HG03159 (cell line): ENCODE data around the gene SLC35G2.
A peak's percentile ranks its signal among the peaks of the same experiment; 100 is the strongest.
"Not testable (repeated sequence)": the region's sequence is repeated elsewhere in the genome, so short reads cannot be mapped to it uniquely, and the experiment has no call there.

Experiments
- ATAC-seq: cut with Tn5 transposase; IDR thresholded peaks from one replicate; pipeline ENCODE4 v1.9.1; 2021; ENCODE audit warnings: mild to moderate bottlenecking, moderate library complexity; ENCODE audit not compliant: unreplicated experiment

The SLC35G2 gene

DNA sequence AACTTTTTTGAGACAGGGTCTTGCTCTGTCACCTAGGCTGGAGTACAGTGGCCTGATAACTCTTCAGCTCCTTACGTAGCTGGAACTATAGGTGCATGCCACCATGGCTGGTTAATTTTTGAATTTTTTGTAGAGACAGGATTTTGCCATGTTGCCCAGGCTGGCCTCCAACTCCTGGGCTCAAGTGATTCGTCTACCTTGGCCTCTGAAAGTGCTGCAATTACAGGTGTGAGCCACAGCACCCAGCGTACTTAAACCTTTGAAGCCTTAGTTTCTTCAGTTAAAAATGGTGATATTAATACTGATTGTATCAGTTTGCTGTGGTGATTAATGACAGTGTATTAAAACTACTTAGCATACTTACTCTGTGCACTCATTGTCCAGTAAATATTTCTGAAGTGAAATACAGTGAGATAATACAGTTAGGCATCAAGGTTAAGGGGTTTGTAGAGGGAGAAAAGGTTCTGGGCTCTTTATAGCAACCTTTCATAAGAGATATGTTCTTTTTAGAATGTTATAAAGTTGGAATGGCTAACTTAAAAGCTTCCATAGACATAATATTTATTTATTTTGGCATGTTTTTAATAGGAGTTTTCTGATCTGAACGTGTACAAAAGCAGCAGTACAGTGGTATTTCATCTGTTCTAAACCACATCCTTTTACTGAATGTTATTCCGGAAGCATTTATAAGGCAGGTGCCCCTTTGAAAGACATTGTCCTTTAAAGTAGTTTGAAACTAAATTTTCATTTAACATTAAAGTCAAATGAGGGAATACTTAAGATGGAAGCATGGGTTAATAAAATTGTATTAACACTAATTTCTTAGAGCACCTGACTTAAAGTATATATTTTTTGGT lies 66.7 kb downstream of the SLC35G2 start:
- peak; percentile 53 for ATAC-seq

- no peak for ATAC-seq
Observed at GRCh38 chr3:136889947-136890346, 71.0 kb downstream of the SLC35G2 start.

DNA sequence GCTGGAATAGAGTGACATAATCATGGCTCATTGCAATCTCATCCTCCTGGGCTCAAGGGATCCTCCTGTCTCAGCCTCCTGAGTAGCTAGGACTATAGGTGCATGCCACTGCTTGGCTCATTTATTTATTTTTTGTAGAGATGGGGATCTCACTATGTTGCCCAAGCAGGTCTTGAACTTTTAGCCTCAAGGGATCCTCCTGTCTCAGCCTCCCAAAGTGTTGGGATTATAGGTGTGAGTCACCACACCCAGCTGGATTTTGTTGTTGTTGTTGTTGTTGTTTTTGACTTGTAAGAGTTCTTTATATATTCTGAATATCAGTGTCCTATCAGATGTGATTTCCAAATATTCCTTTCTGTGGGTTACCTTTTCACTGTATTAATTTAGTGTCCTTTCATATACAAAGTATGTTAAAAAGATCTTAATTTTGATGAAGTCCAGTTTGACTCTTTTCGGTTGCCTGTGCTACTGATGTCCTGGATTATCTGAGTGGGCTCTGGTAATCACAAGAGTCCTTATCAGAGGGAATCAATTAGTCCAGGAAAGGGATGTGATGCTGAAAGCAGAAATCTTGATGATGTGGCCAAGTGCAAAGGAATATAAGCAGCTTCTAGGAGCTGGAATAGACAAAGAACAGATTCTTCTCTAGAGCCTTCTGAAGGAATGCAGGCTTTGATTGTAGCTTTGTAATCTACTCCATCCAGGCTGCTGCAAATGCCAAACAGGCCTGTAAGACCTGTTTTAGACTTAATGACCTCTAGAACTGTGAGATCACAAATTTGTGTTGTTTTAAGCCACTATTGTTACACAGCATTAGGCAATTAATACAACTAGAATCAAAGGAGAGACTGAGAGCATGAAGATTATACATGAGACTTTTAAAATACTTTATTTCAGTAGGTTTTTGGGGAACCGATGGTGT lies 73.3 kb downstream of the SLC35G2 start:
- no peak for ATAC-seq

GRCh38 chr3:136893848-136894443 lies 75.0 kb downstream of the SLC35G2 start:
- ATAC-seq: no peak

- ATAC-seq: not testable (repeated sequence)
Observed at GRCh38 chr3:136897171-136897570, 78.2 kb downstream of the SLC35G2 start.

DNA sequence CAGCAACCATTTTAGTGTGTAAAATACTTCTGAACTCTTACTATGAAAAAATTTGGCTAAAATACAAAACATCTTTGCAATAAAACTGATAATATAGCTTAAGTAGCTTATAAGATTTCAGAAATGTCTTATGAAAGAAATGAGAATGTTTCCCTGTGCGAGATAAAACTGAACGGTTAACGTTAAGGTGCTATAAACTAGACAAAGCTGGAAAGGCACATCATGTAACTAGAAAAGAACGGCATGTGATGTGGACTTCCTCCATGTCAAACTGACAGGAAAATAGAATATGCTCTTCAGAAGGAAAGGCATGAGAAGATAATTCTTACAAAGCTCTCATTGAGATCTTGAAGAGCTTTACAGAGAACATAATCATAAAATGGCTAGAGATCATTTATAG lies 79.6 kb downstream of the SLC35G2 start:
- no peak for ATAC-seq

DNA sequence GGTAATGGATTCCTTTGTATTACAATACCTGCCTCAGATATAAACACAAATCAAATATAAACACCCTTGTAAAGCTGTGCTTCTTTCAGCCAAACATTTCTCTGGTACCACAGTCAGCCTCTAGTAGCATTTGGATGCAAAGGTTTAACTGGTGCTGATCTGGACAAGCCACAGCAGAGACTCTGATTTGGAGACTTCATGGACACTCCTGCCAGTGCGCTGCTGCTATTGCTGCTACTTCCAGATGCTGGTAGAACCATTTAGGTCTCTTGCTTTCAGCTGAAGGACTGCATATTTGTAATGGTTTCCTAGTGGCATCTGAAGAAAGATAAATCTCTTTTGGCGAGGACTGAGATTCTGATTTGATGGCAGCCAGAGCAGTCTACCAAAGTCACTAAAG lies 80.0 kb downstream of the SLC35G2 start:
- no peak for ATAC-seq

DNA sequence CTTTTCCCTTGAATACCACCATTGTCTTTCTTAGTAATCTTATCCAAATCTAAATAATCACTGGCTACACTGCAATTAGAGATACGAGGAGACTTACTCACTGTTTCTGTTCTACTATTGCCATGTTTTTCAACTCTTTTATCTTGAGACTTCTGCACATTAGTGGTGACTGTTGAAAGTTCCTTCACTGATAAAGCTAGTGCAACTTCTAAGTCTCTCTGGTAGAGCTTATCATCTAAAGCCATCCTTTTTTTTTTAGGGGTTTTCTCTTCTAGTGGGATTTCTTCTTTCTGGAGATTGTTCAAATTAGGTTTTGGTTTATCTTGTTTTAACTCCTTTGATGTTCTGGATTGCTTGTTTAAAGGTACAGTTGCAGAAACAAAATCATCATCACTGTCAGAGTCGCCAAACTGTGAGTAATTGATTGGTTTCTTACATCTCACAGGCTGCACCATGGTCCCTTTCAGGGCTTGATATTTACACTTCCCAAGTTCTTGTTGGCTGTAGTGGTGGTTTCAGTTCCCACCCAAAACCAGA lies 80.8 kb downstream of the SLC35G2 start:
- ATAC-seq: no peak

GRCh38 chr3:136900694-136901093 lies 81.8 kb downstream of the SLC35G2 start:
- ATAC-seq: not testable (repeated sequence)

DNA sequence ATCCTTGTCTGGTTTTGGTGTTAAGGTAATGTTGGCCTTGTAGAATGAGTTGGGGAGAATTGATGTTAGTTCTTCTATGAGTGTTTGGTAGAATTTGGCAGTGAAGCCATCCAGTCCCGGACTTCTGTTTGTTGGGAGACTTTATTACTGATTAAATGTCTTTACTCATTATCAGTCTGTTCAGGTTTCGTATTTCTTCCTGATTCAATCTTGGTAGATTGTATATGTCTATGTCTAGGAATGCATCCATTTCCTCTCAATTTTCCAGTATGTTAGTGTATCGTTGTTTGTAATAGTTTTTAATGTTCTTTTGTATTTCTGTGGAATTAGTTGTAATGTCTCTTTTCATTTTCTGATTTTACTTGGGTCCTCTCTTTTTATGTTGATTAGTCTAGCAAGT lies 82.5 kb downstream of the SLC35G2 start:
- no peak for ATAC-seq

- ATAC-seq: not testable (repeated sequence)
Observed at GRCh38 chr3:136902530-136902929, 83.6 kb downstream of the SLC35G2 start.

- ATAC-seq: no peak
Observed at GRCh38 chr3:136903899-136904298, 85.0 kb downstream of the SLC35G2 start.

DNA sequence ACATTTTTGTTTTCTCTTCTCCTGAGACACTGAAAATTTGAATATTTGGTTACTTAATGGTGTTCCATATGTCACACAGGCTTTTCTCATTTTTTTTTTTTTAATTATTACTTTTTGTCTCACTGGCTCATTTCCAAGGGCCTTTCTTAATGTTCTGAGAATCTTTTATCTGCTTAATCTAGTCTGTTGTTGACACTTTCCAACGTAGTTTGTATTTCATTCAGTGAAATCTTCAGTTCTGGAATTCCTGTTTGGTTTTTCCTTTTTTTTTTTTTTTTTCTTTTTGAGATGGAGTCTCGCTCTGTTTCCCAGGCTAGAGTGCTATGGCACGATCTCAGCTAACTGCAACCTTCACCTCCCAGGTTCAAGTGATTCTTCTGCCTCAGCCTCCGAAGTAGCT lies 85.8 kb downstream of the SLC35G2 start:
- no peak for ATAC-seq
